Gastroesophageal sphincter (tissue), 3 donors: ENCODE measurements around the gene TMEM101.

Source experiments
- CTCF ChIP-seq, 4 experiments: fragments of 200-600 bp in 2 of 4; fragments of 450-650 bp in 2 of 4; sonication (generic) in 1 of 4; IDR thresholded peaks; one replicate each; pipeline ENCODE4 v1.5.1; 2017 to 2019; ENCODE audit warnings: antibody characterized with exemption in 4 of 4, mild to moderate bottlenecking in 2 of 4, moderate library complexity in 2 of 4
- EP300 ChIP-seq: sonication (generic); formaldehyde crosslinking; IDR thresholded peaks from one replicate; pipeline ENCODE4 v1.6.1; 2017; ENCODE audit warnings: antibody characterized with exemption, mild to moderate bottlenecking
- POLR2A ChIP-seq, 2 donors: fragments of 450-650 bp; IDR thresholded peaks; one replicate each; pipeline ENCODE4 v1.6.1; 2017; ENCODE audit warnings: antibody characterized with exemption in 2 of 2, mild to moderate bottlenecking in 2 of 2, moderate library complexity in 1 of 2
- POLR2AphosphoS5 ChIP-seq: sonication (generic); formaldehyde crosslinking; IDR thresholded peaks from one replicate; pipeline ENCODE4 v1.6.1; 2017; ENCODE audit warnings: antibody characterized with exemption

- TF ChIP-seq CTCF (IDR thresholded peaks at IDR 0.05), result no peak
- no peak for TF ChIP-seq POLR2A (IDR thresholded peaks at IDR 0.05)
- TF ChIP-seq POLR2AphosphoS5, result no peak
- no peak for TF ChIP-seq EP300
These were observed 15.7 kb upstream of the TMEM101 start for GRCh38 chr17:44030482-44030881.
